NCI-H2196 treated with DMSO at 0.1 percent for 48 hours (cell line): ENCODE data around the gene RFX2.
"Not testable (repeated sequence)": the region's sequence is repeated elsewhere in the genome, so short reads cannot be mapped to it uniquely, and the experiment has no call there.

Source experiments
- DNase-seq: peaks from one replicate; lab custom pipeline; 2025; ENCODE audit not compliant: unreplicated experiment; lab: John Stamatoyannopoulos, UW

The RFX2 gene

DNA sequence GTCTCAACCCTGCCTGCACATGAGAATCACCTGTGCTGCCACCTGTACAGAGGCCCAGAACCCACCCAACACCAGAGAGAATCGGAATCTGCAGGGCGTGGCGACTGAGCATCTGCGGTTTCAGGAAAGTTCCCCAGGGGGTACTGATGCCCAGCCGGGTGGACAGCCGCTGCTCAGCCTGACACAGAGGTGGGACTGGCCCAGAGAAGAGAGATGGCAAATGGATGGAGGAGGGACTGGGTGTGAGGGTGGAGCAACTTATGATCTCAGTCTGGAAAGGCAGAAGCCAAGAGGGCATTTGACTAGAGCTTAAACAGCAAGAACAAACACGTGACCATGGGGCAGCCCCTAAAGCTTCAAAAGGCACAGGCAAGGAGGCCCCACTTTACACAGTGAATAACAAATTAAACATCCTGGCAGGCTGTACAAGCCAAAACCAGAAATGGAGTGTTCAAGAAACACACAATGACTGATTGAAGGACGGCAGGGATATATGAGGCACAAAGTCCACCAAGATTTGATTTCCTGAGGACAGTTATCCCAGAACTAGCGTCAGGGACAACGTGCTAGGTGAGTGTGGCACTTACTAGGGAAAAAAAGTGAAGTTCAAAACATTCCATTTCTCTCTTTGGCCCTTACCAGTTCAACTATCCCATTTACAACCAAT is 135.4 kb downstream of the RFX2 start:
- peak; percentile 14 for DNase-seq

DNA sequence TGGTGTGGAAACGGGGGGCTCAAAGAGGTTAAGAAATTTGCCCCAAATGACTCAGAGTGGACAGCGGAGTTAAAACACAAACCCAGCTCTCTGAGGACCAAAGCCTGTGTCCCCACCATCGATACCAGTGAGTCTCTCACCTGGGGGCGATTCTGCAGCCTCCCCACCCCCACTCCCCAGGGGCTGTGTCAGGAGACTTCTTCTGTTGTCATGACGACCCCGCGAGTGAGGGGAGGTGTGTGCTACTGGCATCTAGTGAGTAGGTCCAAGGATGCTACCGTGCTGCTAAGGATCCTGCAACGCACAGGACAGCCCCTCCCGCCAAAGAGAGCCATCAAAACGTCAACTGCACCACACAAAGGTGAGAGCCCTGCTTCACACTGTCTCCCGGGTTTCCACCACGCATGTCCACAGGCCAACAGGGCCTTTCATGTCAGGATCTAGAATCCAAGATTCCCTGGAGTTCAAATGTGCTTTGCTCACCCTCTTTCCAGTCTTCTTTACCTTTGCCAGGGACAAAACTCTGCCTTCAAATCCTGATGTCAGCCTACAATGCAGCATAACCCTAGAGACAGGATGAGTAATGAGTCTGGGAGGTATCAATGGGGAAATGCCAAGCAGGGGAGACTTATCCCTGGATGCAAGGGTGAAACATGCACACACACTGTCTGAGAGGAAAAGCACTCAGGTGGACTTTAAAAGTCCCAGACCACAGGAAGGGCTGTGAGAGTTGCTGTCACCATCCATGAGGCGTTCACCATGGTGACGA is 136.2 kb downstream of the RFX2 start:
- DNase-seq, result no peak

DNA sequence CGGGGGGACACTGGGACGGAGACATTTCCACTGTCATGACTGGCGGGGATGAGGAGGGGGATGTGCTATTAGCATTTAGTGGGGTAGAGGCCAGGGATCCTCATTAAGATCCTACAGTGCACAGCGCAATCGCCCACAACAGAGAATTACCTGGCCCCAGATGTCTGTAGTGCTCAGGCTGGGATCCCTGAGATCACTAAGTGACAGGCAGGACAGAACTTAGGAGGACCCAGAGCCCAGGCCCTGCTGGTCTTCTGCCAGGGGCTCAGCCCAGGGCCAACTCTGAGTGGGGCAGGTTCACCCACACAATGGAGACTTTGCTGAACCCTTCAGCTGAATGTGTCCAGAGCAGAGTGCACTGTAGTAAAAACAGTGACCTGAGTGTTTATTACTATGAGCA is 136.9 kb downstream of the RFX2 start:
- no peak for DNase-seq

DNA sequence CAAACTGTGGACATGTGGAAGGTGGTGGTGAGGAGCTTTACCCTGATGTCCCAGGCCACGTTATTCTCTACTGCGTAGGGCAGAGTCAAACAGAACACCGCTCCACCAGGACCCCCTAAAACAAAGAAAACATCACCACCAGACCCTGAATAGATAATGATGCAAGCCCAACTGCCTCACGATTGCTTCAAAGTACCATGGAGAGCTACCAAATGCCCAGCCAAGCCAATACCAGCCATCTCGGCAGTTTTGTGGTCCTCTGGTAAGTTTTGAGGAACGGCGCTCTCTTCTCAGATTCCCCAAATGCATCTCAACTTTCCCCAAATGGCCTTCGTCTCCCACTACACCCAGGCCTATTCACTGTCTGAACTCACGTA is 138.0 kb downstream of the RFX2 start:
- no peak for DNase-seq

DNA sequence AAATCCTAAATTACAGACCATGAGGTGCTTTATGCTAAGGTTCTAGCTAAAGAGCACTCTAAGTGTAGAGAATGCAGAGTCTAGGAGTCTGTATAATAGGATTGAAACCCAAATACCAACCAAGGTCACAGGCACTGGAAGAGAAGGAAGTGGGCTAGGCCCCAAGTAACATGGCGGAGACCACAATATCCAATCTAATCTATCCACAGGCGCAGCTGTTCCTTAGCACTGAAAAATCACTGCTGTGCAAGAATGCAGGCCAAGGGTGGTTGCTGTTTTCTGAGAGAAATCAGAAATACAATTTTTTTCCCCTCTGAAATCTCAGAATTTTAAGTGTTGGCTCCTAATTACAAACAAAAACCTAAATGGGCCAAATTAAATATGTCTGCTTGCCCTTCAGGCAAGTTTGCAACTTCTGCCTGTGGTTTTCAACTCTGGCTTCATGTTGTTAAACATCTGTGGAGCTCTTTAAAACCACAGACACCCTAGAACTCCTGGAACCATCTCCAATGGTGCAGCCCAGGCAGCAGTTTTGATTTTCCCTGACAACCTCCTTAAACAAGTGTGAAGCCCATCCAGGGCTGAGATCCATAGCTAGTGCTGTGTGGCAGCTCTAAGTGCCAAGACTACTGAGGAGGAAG is 138.5 kb downstream of the RFX2 start:
- no peak for DNase-seq

DNA sequence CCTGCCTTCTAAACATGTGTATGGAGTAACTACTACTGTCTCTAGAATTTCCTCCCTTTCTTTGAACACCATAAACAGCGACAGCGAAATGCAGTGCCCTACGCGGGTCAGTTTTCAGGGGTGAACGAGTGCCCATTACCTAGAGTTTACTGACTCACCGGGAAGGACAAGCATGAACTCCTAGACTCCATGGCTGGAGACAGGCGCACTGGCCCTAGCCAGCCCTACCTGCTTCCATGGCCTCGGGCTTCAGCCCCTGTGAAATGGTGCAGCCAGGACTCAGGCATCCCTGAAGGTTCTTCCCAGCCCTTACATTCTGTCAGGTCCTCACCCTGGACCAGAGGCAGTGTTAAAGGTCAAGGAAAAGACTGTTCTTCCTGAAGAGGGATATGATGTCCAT is 140.8 kb downstream of the RFX2 start:
- DNase-seq, result no peak

DNA sequence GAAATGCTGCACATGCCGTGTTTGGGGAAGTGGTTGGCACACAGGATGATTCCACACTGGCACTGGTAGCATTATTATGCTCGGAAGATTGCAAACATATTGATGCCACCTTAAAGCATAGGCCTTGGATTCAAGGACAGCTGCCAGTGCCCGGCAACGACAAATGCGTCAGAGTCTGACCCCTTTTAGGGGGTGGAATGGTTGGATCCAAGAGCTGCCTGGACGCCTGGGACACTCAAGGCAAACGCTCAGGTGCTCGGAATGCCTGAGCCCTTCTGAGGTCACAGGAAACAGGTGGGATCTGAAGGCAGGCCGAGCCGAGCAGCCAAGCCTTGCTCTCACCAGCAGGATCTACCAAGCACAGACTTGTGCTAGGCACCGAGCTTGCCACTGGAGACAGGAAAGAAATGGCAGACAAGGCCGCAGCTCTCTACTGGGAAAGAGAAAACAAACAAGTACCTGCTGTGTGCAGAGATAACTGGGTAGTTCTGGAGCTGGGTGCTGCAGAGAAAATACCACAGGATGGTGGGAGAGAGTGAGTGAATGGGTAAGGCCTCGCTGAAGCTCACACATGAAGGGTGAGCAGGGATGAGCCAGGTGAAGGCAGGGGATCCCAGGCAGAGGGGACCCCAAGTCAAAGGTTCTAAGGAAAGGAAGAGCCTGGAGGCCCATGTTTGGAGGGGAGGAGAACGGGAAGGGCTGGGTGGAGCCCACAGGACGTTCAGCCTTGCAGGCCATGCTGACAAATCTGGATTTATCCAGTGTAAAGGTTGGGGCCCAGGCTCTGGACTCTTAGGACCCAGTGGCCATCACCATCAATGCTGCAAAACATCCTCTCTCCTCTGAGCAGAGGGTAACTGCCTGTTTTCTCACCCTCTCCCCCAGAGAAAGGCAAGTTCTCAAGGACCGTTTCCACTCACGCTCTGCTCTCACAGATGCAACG is 141.6 kb downstream of the RFX2 start:
- DNase-seq, result peak; percentile 65

DNA sequence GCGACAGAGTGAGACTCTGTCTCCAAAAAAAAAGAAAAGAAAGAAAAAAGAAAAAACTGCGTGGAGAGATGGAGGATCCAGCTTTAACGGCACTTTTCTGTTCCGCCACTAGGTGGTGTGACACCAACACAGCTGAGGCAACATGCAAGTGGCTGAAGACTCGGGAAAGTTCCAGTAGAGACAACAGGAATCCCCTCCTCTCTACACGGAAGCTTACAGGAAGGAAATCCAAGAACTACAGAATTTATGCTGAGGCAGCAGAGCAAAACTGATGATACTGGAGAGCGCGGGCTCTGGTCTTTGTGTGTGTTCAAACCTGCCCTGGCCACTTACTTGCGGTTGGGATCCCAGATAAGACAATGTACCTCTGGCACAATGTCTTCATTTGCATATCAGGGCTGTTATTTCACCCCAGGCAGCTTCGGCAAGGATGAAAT is 142.3 kb downstream of the RFX2 start:
- DNase-seq, result peak; percentile 88

DNA sequence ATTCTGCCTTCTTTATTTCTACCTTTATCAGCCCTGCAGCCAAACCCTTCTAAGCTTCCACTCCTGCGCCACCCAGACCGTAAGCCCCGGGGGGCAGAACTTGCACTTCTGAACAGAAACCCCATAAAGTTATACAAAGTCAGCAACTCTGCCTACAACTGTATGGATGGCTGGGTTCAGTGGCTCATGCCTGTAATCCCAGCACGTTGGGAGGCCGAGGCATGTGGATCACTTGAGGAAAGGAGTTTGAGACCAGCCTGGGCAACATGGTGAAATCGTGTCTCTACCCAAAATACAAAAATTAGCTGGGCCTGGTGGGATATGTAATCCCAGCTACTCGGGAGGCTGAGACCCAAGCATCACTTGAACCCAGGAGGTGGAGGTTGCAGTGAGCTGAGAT is 142.7 kb downstream of the RFX2 start:
- DNase-seq, result no peak

DNA sequence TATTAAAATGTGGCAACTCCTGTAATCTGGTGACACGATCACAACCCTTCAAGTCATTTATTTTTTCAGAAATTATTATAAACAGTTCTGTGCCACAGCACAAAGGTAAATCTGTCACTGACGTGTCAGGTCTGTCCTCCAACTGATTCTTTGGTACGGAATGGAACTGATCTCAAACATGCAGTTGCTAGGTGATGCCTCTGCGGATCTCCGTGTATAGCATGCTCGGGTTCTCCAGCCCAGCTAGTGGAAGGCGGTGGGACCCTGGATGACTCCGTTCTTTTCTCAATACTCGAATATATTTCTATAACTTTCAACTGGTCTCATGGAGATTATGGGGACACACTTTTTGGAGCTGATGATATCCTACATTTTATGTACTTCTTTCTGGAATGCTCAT is 143.4 kb downstream of the RFX2 start:
- DNase-seq, result no peak

DNA sequence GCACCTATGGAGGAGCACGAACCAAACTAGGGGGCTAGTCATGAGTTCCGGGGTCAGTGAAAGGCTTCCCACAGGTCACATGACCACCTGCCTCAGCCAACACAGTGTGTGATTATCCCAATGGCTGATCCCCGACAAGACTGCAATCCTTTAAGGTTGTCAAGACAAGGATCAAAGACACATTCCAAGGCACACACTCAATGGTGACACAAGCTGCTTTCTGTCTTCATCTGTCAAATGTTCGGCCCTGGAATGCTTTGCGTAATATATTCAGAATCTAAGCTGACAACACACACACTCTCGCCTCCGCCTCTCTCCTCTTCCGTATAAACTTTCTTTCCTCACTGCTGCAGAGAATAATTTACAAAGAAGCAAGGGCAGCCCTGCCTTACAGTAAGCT is 144.1 kb downstream of the RFX2 start:
- no peak for DNase-seq

DNA sequence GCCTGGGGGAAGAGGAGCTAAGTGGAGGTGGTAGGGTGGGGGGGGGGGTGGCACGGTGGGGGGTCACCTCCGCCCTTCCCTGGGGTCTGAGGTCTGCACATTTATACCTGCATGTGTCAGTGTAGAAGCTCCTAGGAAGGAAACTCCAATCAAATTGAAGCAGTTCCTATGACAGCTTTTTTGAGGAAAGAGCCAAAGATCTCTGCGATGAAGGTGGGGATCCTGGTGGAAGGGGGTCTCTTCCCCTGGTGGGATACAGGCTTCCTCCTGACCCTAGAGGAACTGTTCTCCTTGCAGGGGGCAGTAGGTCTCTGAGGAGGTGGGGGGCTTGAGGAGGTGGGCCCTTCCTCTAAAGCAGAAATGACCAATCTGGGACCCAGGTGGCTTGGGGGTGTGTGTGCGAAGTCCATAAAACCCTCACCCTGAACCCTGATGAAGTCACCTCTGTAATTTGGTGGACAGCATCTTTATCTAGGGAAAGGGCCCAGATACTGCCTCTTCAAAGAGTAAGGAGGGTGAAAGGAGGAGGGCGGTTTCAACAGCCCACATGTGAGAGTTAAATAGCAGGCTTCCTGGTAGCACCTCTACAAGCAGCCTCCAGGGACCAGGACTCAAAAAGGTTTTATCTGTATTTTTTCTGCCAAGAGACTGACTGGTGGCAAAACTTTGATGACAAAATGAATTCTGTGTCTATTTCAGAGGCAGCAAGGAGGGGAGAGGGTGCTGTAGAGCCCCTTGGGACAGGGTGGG is 145.3 kb downstream of the RFX2 start:
- DNase-seq, result no peak

DNA sequence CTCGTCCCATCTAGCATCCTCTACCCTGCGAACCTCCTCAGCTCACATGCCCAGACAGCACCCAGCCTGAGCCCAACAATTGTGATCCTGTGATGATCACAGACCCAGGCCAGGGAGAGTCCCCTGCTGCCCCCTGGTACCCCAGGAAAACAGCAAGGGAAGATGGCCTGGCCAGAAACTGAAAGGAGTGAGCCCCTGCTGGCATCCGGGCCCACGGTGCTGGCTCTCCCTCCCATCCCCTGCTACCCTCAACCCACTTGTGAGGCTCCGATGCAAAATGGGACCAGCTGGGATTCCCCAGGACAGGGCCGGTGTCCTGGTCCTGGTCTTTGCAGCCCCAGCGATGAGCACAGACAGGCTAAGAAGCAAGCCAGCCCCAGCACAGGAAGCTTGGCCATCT is 146.4 kb downstream of the RFX2 start:
- DNase-seq, result no peak

DNA sequence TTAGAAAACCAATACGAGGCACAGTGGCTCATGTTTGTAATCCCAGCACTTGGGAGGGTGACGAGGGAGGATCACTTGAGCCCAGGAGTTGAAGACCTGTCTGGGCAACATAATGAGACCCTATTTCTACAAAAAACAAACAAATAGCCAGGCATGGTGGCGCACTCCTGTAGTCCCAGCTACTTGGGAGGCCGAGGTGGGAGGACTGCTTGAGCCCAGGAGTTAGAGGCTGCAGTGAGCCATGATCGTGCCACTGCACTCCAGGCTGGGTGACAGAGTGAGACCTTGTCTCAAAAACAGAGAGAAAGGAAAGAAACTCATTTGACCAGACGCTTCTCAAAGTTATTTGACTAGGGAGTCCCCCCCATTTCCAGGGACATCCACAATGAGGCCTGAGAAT is 147.0 kb downstream of the RFX2 start:
- not testable (repeated sequence) for DNase-seq

DNA sequence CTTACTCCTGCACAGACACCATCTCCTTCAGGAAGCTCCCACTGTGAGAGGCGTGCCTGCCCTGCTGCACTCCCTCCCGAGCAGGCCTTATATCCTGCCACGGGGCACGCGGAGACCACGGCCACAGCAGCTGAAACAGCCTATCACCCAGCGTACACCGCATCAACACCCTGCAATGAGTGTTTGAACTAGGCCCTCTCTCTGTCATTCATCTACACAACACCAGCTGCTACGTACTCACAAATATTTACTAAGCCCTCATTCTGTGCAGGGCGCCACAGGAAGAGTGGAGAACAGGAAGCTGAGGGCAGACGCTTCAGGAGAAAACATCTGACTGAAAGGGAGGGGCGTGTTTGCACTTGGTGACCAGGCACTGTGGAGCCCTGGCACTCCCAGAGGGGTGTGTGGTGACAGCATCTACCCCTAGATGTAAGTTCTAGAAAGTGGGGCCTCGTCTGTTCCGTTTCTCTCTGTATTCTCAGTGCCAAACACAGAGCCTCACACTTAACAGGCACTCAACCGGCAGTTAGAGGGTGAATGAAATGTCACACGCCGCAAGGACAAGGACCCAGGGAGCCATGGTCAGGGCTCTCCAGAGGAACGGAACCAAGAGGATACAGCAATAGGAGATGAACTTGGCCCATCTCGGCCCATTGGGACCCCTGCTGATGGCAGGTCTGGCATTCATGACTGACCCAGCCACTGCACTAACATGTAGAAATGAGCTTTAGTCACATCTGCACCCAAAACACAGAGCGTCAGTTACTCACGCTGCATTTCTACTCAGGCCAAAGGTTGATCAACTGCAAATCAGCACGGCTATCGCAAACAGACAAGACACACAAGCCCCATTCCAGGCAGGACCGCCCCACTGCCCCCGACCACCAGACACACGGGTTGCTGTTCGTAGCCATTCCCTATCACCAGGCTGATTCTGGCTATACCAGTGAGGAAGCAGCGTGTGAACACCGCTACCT is 148.0 kb downstream of the RFX2 start:
- DNase-seq, result peak; percentile 94

DNA sequence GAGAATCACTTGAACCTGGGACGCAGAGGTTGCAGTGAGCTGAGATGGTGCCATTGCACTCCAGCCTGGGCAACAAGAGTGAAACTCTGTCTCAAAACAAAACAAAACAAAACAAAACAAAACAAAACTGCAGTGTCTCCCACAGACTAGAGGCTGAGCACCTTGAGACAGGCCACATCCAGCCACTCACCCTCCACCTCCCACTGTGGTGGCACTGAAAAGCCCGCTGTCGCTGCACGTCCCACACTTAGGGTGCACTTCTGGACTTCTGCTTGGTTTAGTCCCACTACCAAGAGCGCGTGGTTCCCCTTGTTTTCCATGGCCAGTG is 148.7 kb downstream of the RFX2 start:
- DNase-seq, result not testable (repeated sequence)

DNA sequence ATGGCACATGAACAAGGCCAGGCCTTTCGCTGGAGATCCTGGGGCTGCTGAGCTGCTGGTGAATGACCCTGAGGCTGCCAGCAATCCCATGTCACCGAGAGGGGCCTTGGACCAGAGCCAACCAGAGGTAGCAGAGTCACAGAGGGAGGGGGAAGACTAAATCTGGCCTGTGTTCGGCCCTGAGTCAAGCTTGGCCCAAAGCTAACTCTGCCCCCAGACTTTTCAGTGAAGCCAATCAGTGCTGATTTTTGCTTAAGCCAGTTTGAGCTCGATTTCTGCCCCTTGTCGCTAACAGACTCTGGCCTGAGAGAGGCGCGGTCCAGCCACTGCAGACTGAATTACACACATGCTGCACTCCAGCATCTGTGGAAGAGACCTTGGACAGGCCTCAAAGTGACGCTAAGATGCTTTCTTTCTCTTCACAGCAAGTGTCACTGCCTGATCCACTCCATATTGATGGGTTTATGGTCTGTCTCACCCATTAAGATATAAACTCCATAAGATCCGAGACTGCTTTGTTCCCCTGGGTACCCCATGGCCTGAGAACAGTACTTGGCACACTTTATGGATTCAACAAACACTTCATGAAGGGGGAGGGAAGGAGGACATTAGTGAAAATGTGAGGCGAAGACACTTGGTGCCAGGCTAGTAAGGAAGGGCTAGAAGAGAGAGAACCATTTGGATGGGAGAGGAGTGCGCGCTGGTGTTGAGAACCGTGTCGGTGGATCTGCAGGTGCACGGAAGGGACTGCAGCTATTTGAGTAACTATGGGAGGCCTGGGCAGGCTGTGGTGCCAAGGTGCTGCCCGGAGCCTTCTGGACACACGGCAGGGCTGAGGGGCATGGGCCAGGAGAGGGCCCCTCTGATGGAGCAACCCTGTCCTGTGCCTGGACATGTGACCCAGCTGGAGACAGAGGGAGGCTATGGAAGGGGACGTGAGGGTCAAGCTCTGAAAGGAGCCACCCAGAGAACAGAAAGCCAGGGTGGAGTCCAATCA is 150.0 kb downstream of the RFX2 start:
- DNase-seq, result peak; percentile 71
